Gastrocnemius medialis (tissue), 4 donors: Measurements from ENCODE around the gene TSHZ1.

Source experiments
- POLR2A ChIP-seq, 2 donors: fragments of 450-650 bp; IDR thresholded peaks; one replicate each; pipeline ENCODE4 v1.6.1; 2017; ENCODE audit warnings: antibody characterized with exemption in 2 of 2, mild to moderate bottlenecking in 2 of 2, moderate library complexity in 2 of 2
- TF ChIP-seq, protein P1 (sequence below), 5 experiments: fragments of 450-650 bp in 3 of 5; fragments of 200-600 bp in 2 of 5; sonication (generic) in 2 of 5; IDR thresholded peaks in 4 of 5; conservative IDR thresholded peaks in 1 of 5; 1 replicate in 4 of 5; 2 replicates in 1 of 5; pipeline ENCODE4 v1.5.1; 2016 to 2019; ENCODE audit warnings: antibody characterized with exemption in 5 of 5, mild to moderate bottlenecking in 3 of 5, moderate library complexity in 3 of 5

- TF ChIP-seq, protein P1, sequence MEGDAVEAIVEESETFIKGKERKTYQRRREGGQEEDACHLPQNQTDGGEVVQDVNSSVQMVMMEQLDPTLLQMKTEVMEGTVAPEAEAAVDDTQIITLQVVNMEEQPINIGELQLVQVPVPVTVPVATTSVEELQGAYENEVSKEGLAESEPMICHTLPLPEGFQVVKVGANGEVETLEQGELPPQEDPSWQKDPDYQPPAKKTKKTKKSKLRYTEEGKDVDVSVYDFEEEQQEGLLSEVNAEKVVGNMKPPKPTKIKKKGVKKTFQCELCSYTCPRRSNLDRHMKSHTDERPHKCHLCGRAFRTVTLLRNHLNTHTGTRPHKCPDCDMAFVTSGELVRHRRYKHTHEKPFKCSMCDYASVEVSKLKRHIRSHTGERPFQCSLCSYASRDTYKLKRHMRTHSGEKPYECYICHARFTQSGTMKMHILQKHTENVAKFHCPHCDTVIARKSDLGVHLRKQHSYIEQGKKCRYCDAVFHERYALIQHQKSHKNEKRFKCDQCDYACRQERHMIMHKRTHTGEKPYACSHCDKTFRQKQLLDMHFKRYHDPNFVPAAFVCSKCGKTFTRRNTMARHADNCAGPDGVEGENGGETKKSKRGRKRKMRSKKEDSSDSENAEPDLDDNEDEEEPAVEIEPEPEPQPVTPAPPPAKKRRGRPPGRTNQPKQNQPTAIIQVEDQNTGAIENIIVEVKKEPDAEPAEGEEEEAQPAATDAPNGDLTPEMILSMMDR (IDR thresholded peaks at IDR 0.05 in 4 of 5, conservative IDR thresholded peaks at IDR 0.05 in 1 of 5) = no peak
- no peak for TF ChIP-seq POLR2A (IDR thresholded peaks at IDR 0.05)
Observed at GRCh38 chr18:75214766-75215510, 4.3 kb downstream of the TSHZ1 start.
